ENCODE measurements around the gene CCDC158.

DNA sequence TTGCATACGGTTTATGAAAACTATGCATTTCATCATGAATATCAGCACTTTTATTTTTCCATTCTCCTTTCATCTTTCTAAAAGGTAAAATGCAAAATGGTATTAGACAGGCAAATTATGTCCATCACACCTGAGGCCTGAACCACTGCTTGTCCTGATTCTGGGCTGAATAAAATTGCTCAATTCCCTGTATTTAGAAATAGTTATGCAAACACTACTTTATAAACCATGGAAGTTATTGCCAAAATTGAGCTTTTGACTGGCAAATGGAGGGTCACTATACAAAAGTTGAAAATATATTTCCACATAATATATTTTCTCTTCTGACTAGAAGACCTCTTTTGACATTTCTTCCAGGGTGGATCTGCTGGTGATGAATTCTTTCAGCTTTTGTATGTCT, 148.4 kb downstream of the CCDC158 start:
- no peak for TF ChIP-seq POLR2AphosphoS5 (IDR thresholded peaks at IDR 0.05)
- TF ChIP-seq, protein P1, sequence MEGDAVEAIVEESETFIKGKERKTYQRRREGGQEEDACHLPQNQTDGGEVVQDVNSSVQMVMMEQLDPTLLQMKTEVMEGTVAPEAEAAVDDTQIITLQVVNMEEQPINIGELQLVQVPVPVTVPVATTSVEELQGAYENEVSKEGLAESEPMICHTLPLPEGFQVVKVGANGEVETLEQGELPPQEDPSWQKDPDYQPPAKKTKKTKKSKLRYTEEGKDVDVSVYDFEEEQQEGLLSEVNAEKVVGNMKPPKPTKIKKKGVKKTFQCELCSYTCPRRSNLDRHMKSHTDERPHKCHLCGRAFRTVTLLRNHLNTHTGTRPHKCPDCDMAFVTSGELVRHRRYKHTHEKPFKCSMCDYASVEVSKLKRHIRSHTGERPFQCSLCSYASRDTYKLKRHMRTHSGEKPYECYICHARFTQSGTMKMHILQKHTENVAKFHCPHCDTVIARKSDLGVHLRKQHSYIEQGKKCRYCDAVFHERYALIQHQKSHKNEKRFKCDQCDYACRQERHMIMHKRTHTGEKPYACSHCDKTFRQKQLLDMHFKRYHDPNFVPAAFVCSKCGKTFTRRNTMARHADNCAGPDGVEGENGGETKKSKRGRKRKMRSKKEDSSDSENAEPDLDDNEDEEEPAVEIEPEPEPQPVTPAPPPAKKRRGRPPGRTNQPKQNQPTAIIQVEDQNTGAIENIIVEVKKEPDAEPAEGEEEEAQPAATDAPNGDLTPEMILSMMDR (IDR thresholded peaks at IDR 0.05 in 8 of 11, conservative IDR thresholded peaks at IDR 0.05 in 3 of 11) = no peak
- no peak for TF ChIP-seq POLR2A (IDR thresholded peaks at IDR 0.05)
